ENCODE data around the gene PPT1.

PPT1 gene

DNA sequence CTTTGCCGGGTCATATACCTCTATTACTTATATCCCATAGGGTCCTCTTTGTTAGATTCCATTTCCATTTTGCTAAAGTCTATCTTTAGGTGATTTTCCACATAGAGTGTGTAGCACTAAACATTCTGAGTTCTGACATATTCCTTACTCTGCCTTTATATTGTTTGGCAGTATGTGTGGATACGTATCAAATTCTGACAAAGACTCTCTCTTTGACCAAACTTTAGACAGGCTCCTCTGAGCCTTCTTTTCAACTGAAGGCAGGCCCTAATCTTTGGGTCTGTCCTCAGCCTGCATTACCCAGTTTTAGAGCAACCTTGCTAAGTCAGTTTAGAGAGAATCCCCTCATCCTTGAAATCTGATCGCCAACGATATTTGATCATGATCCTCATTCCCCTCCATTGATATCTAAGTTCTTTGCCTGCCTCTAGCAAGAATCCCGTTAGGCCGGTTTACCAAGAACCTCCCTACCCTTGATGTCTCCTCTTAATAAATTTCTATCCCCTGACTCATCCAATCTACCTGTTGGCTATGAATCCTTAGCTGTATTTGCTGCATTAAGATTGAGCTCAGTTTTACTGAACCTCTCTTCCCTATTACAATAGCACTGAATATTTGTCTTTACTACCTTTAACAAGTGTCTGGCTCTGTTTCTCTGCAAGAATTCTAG, 10.4 kb upstream of the PPT1 start:
- no peaks in the 10 kb centered on the region for H3F3A ChIP-seq (ENCODE audit: low read depth)
- TF ChIP-seq, protein P1, sequence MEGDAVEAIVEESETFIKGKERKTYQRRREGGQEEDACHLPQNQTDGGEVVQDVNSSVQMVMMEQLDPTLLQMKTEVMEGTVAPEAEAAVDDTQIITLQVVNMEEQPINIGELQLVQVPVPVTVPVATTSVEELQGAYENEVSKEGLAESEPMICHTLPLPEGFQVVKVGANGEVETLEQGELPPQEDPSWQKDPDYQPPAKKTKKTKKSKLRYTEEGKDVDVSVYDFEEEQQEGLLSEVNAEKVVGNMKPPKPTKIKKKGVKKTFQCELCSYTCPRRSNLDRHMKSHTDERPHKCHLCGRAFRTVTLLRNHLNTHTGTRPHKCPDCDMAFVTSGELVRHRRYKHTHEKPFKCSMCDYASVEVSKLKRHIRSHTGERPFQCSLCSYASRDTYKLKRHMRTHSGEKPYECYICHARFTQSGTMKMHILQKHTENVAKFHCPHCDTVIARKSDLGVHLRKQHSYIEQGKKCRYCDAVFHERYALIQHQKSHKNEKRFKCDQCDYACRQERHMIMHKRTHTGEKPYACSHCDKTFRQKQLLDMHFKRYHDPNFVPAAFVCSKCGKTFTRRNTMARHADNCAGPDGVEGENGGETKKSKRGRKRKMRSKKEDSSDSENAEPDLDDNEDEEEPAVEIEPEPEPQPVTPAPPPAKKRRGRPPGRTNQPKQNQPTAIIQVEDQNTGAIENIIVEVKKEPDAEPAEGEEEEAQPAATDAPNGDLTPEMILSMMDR (conservative IDR thresholded peaks at IDR 0.05; ENCODE audit: low read length), result no peak
- TF ChIP-seq EZH2phosphoT487 (IDR thresholded peaks at IDR 0.05; ENCODE audit: borderline replicate concordance), result no peak
- no peak overlapping the region for H2AFZ ChIP-seq (ENCODE audit: low read length)
- no peaks in the 10 kb centered on the region for H4K20me1 ChIP-seq (ENCODE audit: insufficient read depth, low read length, poor library complexity, severe bottlenecking)
- H3K36me3 ChIP-seq (ENCODE audit: insufficient read depth, low read length), result no peaks in the 10 kb centered on the region
- H3K4me1 ChIP-seq (ENCODE audit: insufficient read depth, low read length, poor library complexity, severe bottlenecking), result no peaks in the 10 kb centered on the region
- H3K4me3 ChIP-seq (ENCODE audit: low read length, poor library complexity, severe bottlenecking), result no peak overlapping the region
- H3K4me2 ChIP-seq (ENCODE audit: low read depth, low read length, poor library complexity, severe bottlenecking), result no peak overlapping the region
- no peak overlapping the region for H3K9ac ChIP-seq (ENCODE audit: low read depth, low read length, poor library complexity, severe bottlenecking)
- no peaks in the 10 kb centered on the region for H3K79me2 ChIP-seq (ENCODE audit: insufficient read depth, low read length)
- H3K9me3 ChIP-seq (ENCODE audit: insufficient read depth, low read depth, low read length), result peaks cover 8% of the 10 kb centered on the region; the same call in 1 of the 2 replicates
- H3K27me3 ChIP-seq (ENCODE audit: insufficient read depth, low read length, poor library complexity, severe bottlenecking), result peaks cover 5% of the 10 kb centered on the region
- no peaks in the 10 kb centered on the region for H3K9me2 ChIP-seq (replicated peaks; ENCODE audit: low read depth, low read length)

DNA sequence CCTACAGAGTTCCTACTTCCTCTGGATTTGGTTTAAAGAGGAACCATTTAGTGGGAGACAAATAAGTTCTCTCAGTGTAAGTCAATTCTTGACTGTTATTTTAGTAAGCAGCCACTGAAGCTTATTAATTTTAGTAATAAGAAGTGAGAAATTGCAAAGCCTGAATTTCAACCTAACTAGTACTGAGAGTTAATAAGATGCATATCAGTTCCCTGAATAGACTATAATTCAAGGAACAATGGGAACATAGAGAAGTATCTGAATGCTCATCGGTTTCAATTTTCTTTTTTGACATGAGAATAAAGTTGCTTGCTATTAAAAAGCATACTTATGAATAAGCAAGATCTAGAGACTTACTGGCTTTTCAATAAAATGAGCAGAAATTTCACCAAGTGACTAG, 8.0 kb upstream of the PPT1 start:
- Histone ChIP-seq H3K4me3 (ENCODE audit: low read length, poor library complexity, severe bottlenecking) (no peak overlapping the region), H3K79me2 (ENCODE audit: insufficient read depth, low read length) (no peaks in the 10 kb centered on the region), H3K27me3 (ENCODE audit: insufficient read depth, low read length, poor library complexity, severe bottlenecking) (peaks cover 5% of the 10 kb centered on the region), H3K4me1 (ENCODE audit: insufficient read depth, low read length, poor library complexity, severe bottlenecking) (no peaks in the 10 kb centered on the region), H4K20me1 (ENCODE audit: insufficient read depth, low read length, poor library complexity, severe bottlenecking) (no peaks in the 10 kb centered on the region), H3F3A (ENCODE audit: low read depth) (no peaks in the 10 kb centered on the region), H2AFZ (ENCODE audit: low read length) (no peak overlapping the region), H3K9me3 (ENCODE audit: insufficient read depth, low read depth, low read length) (peaks cover under 1% of the 10 kb centered on the region; the same call in 1 of the 2 replicates), H3K36me3 (ENCODE audit: insufficient read depth, low read length) (no peaks in the 10 kb centered on the region), H3K9ac (ENCODE audit: low read depth, low read length, poor library complexity, severe bottlenecking) (no peak overlapping the region), H3K4me2 (ENCODE audit: low read depth, low read length, poor library complexity, severe bottlenecking) (no peak overlapping the region), H3K9me2 (replicated peaks; ENCODE audit: low read depth, low read length) (no peaks in the 10 kb centered on the region)
- TF ChIP-seq, protein P1 (conservative IDR thresholded peaks at IDR 0.05; ENCODE audit: low read length), result no peak
- TF ChIP-seq EZH2phosphoT487 (IDR thresholded peaks at IDR 0.05; ENCODE audit: borderline replicate concordance), result no peak

DNA sequence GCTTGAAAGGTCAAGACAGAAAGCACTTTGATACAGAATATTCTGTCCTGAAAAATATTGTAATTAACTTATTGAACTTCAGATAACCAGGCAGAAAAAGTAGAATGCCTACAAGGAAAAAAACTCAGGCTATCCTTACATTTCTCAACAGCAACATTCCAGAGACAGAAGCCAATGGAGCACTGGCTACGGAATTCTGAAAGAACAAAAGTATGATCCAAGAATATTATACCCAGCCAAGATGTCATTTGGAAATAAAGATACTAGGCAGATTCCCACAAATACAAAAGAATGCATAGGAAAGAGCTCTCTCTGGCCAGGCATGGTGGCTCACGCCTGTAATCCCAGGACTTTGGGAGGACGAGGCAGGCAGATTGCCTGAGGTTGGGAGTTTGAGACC, 5.8 kb upstream of the PPT1 start:
- Histone ChIP-seq H2AFZ (ENCODE audit: low read length) (no peak overlapping the region), H3K36me3 (ENCODE audit: insufficient read depth, low read length) (no peaks in the 10 kb centered on the region), H4K20me1 (ENCODE audit: insufficient read depth, low read length, poor library complexity, severe bottlenecking) (no peaks in the 10 kb centered on the region), H3F3A (ENCODE audit: low read depth) (no peaks in the 10 kb centered on the region), H3K4me3 (ENCODE audit: low read length, poor library complexity, severe bottlenecking) (no peak overlapping the region), H3K27me3 (ENCODE audit: insufficient read depth, low read length, poor library complexity, severe bottlenecking) (no peaks in the 10 kb centered on the region), H3K79me2 (ENCODE audit: insufficient read depth, low read length) (no peaks in the 10 kb centered on the region), H3K4me1 (ENCODE audit: insufficient read depth, low read length, poor library complexity, severe bottlenecking) (no peaks in the 10 kb centered on the region), H3K4me2 (ENCODE audit: low read depth, low read length, poor library complexity, severe bottlenecking) (no peak overlapping the region), H3K9ac (ENCODE audit: low read depth, low read length, poor library complexity, severe bottlenecking) (no peak overlapping the region), H3K9me3 (ENCODE audit: insufficient read depth, low read depth, low read length) (no peaks in the 10 kb centered on the region), H3K9me2 (replicated peaks; ENCODE audit: low read depth, low read length) (no peaks in the 10 kb centered on the region)
- no peak for TF ChIP-seq EZH2phosphoT487 (IDR thresholded peaks at IDR 0.05; ENCODE audit: borderline replicate concordance)
- TF ChIP-seq, protein P1 (conservative IDR thresholded peaks at IDR 0.05; ENCODE audit: low read length), result no peak

Data from Loucy (cell line).